Adrenal gland (tissue), 5 donors: ENCODE measurements around the gene TCERG1L.

Experiments
- POLR2A ChIP-seq, 2 donors: fragments of 450-650 bp; IDR thresholded peaks; one replicate each; pipeline ENCODE4 v1.6.1; 2017; ENCODE audit warnings: antibody characterized with exemption in 2 of 2, mild to moderate bottlenecking in 2 of 2, moderate library complexity in 1 of 2
- TF ChIP-seq, protein P1 (sequence below), 6 experiments: fragments of 450-650 bp in 4 of 6; fragments of 200-600 bp in 2 of 6; sonication (generic) in 1 of 6; IDR thresholded peaks; 1 replicate in 5 of 6; 2 replicates in 1 of 6; pipeline versions ENCODE4 v1.5.1 to v1.8.0; 2016 to 2021; ENCODE audit warnings: antibody characterized with exemption in 6 of 6, mild to moderate bottlenecking in 2 of 6, moderate library complexity in 1 of 6
- donor health status: DM: no; HTN: no; CAD: no.

DNA sequence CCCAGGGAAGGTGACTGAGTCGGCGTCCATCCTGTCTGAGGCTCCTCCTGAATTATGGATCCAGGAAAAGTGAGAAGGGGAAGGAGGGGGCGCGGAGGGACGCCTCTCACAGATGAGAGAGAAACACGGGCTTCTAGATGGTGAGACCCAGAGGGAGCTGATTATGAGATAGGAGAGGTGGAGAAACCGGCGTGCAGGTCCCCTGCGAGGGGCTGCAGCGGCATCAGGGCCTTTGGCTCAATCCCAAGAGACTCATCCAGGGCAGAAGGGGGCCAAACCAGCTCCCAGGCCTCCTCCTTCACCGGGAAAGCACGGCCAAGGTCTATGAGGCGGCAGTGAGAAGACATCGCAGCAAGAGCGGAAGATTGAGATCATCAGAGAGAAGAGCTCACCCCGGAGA is 70.8 kb downstream of the TCERG1L start:
- TF ChIP-seq, protein P1, sequence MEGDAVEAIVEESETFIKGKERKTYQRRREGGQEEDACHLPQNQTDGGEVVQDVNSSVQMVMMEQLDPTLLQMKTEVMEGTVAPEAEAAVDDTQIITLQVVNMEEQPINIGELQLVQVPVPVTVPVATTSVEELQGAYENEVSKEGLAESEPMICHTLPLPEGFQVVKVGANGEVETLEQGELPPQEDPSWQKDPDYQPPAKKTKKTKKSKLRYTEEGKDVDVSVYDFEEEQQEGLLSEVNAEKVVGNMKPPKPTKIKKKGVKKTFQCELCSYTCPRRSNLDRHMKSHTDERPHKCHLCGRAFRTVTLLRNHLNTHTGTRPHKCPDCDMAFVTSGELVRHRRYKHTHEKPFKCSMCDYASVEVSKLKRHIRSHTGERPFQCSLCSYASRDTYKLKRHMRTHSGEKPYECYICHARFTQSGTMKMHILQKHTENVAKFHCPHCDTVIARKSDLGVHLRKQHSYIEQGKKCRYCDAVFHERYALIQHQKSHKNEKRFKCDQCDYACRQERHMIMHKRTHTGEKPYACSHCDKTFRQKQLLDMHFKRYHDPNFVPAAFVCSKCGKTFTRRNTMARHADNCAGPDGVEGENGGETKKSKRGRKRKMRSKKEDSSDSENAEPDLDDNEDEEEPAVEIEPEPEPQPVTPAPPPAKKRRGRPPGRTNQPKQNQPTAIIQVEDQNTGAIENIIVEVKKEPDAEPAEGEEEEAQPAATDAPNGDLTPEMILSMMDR (IDR thresholded peaks at IDR 0.05) = no peak
- TF ChIP-seq POLR2A (IDR thresholded peaks at IDR 0.05) = no peak
